Activated CD8-positive, alpha-beta T cell treated with anti-CD3 and anti-CD28 coated beads for 36 hours (primary cell): ENCODE results near the gene STAC. TPM values are rescaled to one million over a fixed set of nuclear protein-coding genes. Genes with fewer than 3 reads are reported as not detected.
"Not testable (repeated sequence)": the region's sequence is repeated elsewhere in the genome, so short reads cannot be mapped to it uniquely, and the experiment has no call there.

ENCODE experiments used
- ATAC-seq: fragments of 200-7000 bp; cut with Tn5 transposase; one replicate; pipeline ENCODE4 v1.10.0; 2021; ENCODE audit warnings: mild to moderate bottlenecking, moderate library complexity
- CTCF ChIA-PET: fragments of 350-600 bp; sonication (Branson Sonifier 250); formaldehyde crosslinking; loops from one replicate; lab custom pipeline; 2021; ENCODE audit warnings: antibody characterized with exemption; lab: Charles Lee
- POLR2A ChIA-PET: fragments of 350-600 bp; sonication (Branson Sonifier 250); formaldehyde crosslinking; loops from one replicate; lab custom pipeline; 2021; ENCODE audit warnings: antibody characterized with exemption; lab: Charles Lee
- DNase-seq: peaks from one replicate; pipeline ENCODE4 v3.0.0-alpha.2; 2020
- H3K27ac Mint-ChIP-seq: one replicate; pipeline ENCODE4 v1.8.0; 2021; ENCODE audit warnings: mild to moderate bottlenecking, mixed read lengths
- H3K27me3 Mint-ChIP-seq: one replicate; pipeline ENCODE4 v1.8.0; 2021; ENCODE audit warnings: mixed read lengths
- H3K36me3 Mint-ChIP-seq: one replicate; pipeline ENCODE4 v1.8.0; 2021; ENCODE audit warnings: low read depth, mixed read lengths
- H3K4me1 Mint-ChIP-seq: one replicate; pipeline ENCODE4 v1.8.0; 2021; ENCODE audit warnings: low read depth, mixed read lengths
- H3K4me3 Mint-ChIP-seq: one replicate; pipeline ENCODE4 v1.8.0; 2021; ENCODE audit warnings: mild to moderate bottlenecking, moderate library complexity, mixed read lengths
- H3K9me3 Mint-ChIP-seq: one replicate; pipeline ENCODE4 v1.8.0; 2021; ENCODE audit warnings: mixed read lengths
- intact Hi-C: fragments of 100-400 bp; cut with micrococcal nuclease; formaldehyde crosslinking; loops from one replicate; pipeline ENCODE4 v1.10.0; 2022
- total RNA-seq, 2 experiments: library from RNA; stranded (reverse); gene quantifications; one replicate each; pipeline ENCODE4 v1.2.3, GENCODE V29; 2021
- TF ChIP-seq, protein P1 (sequence below): fragments of 200-600 bp; IDR thresholded peaks from one replicate; pipeline ENCODE4 v1.8.0; 2022; ENCODE audit warnings: antibody characterized with exemption, mild to moderate bottlenecking

Gene STAC
- total RNA-seq, 2 experiments from 2014 or later = not detected

DNA sequence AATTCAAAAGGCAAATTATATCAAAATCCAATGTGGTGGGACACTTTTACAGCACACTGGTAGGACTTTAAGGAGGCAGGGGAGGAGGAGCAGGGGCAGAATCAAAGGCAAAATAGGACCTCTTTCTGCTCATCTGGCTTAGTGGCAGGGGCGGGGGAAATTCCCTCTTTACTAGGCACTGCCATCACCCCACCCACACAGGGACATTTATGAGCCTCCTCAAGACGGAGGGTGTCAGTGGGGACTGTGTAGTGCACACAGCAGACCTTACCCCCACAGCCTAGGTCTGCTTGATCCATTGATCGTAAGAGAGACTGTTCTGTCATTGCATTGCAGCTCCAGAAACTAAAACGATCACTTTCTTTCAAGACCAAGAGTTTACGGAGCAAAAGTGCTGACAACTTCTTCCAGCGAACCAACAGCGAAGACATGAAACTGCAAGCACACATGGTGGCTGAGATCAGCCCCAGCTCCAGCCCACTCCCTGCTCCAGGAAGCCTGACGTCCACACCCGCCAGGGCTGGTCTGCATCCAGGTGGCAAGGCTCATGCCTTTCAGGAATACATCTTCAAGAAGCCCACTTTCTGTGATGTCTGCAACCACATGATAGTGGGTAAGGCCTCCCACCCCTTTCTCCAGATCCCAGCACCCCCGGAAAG is 62.9 kb downstream of the STAC start:
- no peak overlapping the region for H3K4me3 Mint-ChIP-seq
- H3K36me3 Mint-ChIP-seq = no peaks in the 10 kb centered on the region
- DNase-seq (peak; percentile 6), ATAC-seq (no peak)
- no peaks in the 10 kb centered on the region for H3K9me3 Mint-ChIP-seq
- peaks cover 2% of the 10 kb centered on the region for H3K27me3 Mint-ChIP-seq
- H3K27ac Mint-ChIP-seq = no peak overlapping the region
- H3K4me1 Mint-ChIP-seq = no peaks in the 10 kb centered on the region
- TF ChIP-seq, protein P1, sequence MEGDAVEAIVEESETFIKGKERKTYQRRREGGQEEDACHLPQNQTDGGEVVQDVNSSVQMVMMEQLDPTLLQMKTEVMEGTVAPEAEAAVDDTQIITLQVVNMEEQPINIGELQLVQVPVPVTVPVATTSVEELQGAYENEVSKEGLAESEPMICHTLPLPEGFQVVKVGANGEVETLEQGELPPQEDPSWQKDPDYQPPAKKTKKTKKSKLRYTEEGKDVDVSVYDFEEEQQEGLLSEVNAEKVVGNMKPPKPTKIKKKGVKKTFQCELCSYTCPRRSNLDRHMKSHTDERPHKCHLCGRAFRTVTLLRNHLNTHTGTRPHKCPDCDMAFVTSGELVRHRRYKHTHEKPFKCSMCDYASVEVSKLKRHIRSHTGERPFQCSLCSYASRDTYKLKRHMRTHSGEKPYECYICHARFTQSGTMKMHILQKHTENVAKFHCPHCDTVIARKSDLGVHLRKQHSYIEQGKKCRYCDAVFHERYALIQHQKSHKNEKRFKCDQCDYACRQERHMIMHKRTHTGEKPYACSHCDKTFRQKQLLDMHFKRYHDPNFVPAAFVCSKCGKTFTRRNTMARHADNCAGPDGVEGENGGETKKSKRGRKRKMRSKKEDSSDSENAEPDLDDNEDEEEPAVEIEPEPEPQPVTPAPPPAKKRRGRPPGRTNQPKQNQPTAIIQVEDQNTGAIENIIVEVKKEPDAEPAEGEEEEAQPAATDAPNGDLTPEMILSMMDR = no peak
- ChIA-PET POLR2A (no interaction called here), CTCF (no interaction called here)
- intact Hi-C loops = no loop called here

- H3K27me3 Mint-ChIP-seq = peaks cover 2% of the 10 kb centered on the region
- TF ChIP-seq, protein P1 = no peak
- H3K4me1 Mint-ChIP-seq = no peaks in the 10 kb centered on the region
- DNase-seq = no peak
- no peak overlapping the region for H3K4me3 Mint-ChIP-seq
- H3K9me3 Mint-ChIP-seq = no peaks in the 10 kb centered on the region
- intact Hi-C loops = no loop called here
- no peaks in the 10 kb centered on the region for H3K36me3 Mint-ChIP-seq
- no peak for ATAC-seq
- H3K27ac Mint-ChIP-seq = no peak overlapping the region
- POLR2A ChIA-PET = no interaction called here
- CTCF ChIA-PET = no interaction called here
These were observed 64.6 kb downstream of the STAC start for GRCh38 chr3:36444909-36445308.

DNA sequence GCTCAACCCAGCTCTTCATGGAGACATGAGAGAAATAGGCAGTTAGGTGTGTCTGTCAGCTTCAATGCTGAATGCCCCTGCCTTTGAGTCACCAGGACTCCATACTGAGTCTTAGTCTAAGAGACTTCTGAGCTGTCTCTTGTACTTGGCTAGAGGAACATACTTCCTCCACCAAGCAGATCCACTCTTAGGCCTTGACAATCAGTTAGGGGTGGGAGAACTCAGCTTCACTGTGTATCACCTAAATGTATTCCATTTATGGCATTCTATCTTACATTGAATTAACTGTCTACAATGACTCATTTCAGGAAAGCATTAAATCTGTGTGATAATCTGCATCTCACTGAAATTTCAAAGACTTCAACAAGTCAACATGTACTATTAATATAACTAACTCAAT is 66.0 kb downstream of the STAC start:
- intact Hi-C loops = no loop called here
- no peaks in the 10 kb centered on the region for H3K9me3 Mint-ChIP-seq
- no peaks in the 10 kb centered on the region for H3K4me1 Mint-ChIP-seq
- H3K36me3 Mint-ChIP-seq = no peaks in the 10 kb centered on the region
- POLR2A ChIA-PET = no interaction called here
- no peak for ATAC-seq
- no peak overlapping the region for H3K27ac Mint-ChIP-seq
- no peaks in the 10 kb centered on the region for H3K27me3 Mint-ChIP-seq
- DNase-seq = no peak
- CTCF ChIA-PET = no interaction called here
- TF ChIP-seq, protein P1 = no peak
- H3K4me3 Mint-ChIP-seq = no peak overlapping the region

- Mint-ChIP-seq H3K27me3 (no peaks in the 10 kb centered on the region), H3K27ac (no peak overlapping the region), H3K4me3 (no peak overlapping the region), H3K4me1 (no peaks in the 10 kb centered on the region), H3K9me3 (no peaks in the 10 kb centered on the region), H3K36me3 (no peaks in the 10 kb centered on the region)
- TF ChIP-seq, protein P1 = no peak
- ATAC-seq (no peak), DNase-seq (no peak)
- POLR2A ChIA-PET = no interaction called here
- CTCF ChIA-PET = no interaction called here
- intact Hi-C loops = no loop called here
These were observed 66.8 kb downstream of the STAC start for GRCh38 chr3:36447061-36447460.

DNA sequence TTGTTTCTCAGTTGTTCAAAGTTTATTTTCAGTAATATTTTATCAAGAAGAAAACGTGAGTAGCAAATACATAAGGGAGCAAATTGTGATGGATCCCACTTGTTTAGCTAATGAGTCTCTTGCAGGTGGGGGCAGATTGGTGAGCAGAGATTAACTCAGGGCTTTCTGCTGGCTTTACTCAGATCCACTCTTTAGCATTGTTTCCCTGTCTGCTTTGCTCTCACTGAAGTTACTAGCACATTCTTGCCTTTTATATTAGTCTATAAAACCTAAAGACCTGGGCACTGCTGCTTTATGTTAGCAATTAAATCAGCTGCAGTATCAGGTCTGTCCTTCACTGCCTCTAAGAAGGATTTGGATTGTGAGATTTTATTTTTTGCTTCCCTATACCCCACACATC is 71.5 kb downstream of the STAC start:
- Mint-ChIP-seq H3K4me3 (no peak overlapping the region), H3K27ac (no peak overlapping the region)
- TF ChIP-seq, protein P1 = no peak

DNA sequence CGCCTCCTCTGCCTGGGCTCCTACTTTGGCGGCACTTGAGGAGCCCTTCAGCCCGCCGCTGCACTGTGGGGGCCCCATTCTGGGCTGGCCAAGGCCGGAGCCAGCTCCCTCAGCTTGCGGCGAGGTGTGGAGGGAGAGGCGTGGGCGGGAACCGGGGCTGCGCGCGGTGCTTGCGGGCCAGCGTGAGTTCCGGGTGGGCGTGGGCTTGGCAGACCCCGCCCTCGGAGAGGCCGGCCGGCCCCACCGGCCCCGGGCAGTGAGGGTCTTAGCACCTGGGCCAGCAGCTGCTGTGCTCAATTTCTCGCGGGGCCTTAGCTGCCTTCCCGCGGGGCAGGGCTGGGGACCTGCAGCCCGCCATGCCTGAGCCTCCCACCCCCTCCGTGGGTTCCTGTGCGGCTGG is 72.9 kb downstream of the STAC start:
- H3K36me3 Mint-ChIP-seq, H3K4me1 Mint-ChIP-seq, intact Hi-C loops, DNase-seq, ATAC-seq, CTCF ChIA-PET, H3K9me3 Mint-ChIP-seq, H3K27me3 Mint-ChIP-seq, H3K27ac Mint-ChIP-seq, H3K4me3 Mint-ChIP-seq, POLR2A ChIA-PET: not testable (repeated sequence)

More for the DNA sequence above, 71.5 kb downstream of the STAC start:
- DNase-seq (no peak), ATAC-seq (no peak)
- Mint-ChIP-seq H3K36me3 (no peaks in the 10 kb centered on the region), H3K4me1 (no peaks in the 10 kb centered on the region), H3K27me3 (peaks cover 3% of the 10 kb centered on the region), H3K9me3 (no peaks in the 10 kb centered on the region)
- intact Hi-C loops = no loop called here
- CTCF ChIA-PET = no interaction called here
- POLR2A ChIA-PET = no interaction called here

DNA sequence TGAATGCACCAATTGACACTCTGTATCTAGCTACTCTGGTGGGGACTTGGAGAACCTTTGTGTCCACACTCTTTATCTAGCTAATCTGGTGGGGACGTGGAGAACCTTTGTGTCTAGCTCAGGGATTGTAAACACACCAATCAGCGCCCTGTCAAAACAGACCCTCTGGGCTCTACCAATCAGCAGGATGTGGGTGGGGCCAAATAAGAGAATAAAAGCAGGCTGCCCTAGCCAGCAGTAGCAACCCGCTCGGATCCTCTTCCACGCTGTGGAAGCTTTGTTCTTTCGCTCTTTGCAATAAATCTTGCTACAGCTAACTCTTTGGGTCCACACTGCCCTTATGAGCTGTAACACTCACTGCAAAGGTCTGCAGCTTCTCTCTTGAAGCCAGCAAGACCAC is 73.6 kb downstream of the STAC start:
- H3K9me3 Mint-ChIP-seq, H3K27me3 Mint-ChIP-seq, CTCF ChIA-PET, H3K36me3 Mint-ChIP-seq, H3K4me1 Mint-ChIP-seq, DNase-seq, intact Hi-C loops, ATAC-seq, POLR2A ChIA-PET, H3K27ac Mint-ChIP-seq: not testable (repeated sequence)
- peak overlapping the region; percentile 35 for H3K4me3 Mint-ChIP-seq
